ENCODE data around the gene NSMCE3.
"Not testable (repeated sequence)": the region's sequence is repeated elsewhere in the genome, so short reads cannot be mapped to it uniquely, and the experiment has no call there.

NSMCE3 gene

GRCh38 chr15:29268706-29269484, 727 bp downstream of the NSMCE3 start:
- no peak for DNase-seq

- DNase-seq: no peak
Measured at GRCh38 chr15:29266052-29266582, 3.5 kb downstream of the NSMCE3 start.

- DNase-seq: no peak
Measured at GRCh38 chr15:29263289-29263688, 6.3 kb downstream of the NSMCE3 start.

- no peak for DNase-seq
Measured at GRCh38 chr15:29262738-29263137, 6.9 kb downstream of the NSMCE3 start.

GRCh38 chr15:29260896-29261295, 8.7 kb downstream of the NSMCE3 start:
- DNase-seq: no peak

GRCh38 chr15:29259233-29259632, 10.4 kb downstream of the NSMCE3 start:
- DNase-seq: no peak

GRCh38 chr15:29252234-29252633, 17.4 kb downstream of the NSMCE3 start:
- no peak for DNase-seq

- DNase-seq: no peak
Measured at GRCh38 chr15:29244544-29244943, 25.1 kb downstream of the NSMCE3 start.

GRCh38 chr15:29244123-29244522, 25.5 kb downstream of the NSMCE3 start:
- no peak for DNase-seq

GRCh38 chr15:29242456-29243242, 27.0 kb downstream of the NSMCE3 start:
- DNase-seq: no peak

- DNase-seq: no peak
Measured at GRCh38 chr15:29241207-29241606, 28.4 kb downstream of the NSMCE3 start.

- no peak for DNase-seq
Measured at GRCh38 chr15:29239395-29239794, 30.2 kb downstream of the NSMCE3 start.

GRCh38 chr15:29233566-29233965, 36.1 kb downstream of the NSMCE3 start:
- no peak for DNase-seq

- no peak for DNase-seq
Measured at GRCh38 chr15:29226436-29227208, 43.0 kb downstream of the NSMCE3 start.

- no peak for DNase-seq
Measured at GRCh38 chr15:29225534-29226234, 43.9 kb downstream of the NSMCE3 start.

- not testable (repeated sequence) for DNase-seq
Measured at GRCh38 chr15:29224987-29225363, 44.6 kb downstream of the NSMCE3 start.

GRCh38 chr15:29224235-29224986, 45.2 kb downstream of the NSMCE3 start:
- DNase-seq: not testable (repeated sequence)

GRCh38 chr15:29223640-29224039, 46.0 kb downstream of the NSMCE3 start:
- DNase-seq: no peak

GRCh38 chr15:29222129-29222853, 47.3 kb downstream of the NSMCE3 start:
- no peak for DNase-seq

- no peak for DNase-seq
Measured at GRCh38 chr15:29220852-29221251, 48.8 kb downstream of the NSMCE3 start.

GRCh38 chr15:29216955-29217354, 52.7 kb downstream of the NSMCE3 start:
- no peak for DNase-seq

Measured in T1000 (cell line).